ENCODE results near the gene PERP.

The PERP gene

GRCh38 chr6:138107078-138107751 is at the start of gene PERP:
Gene PERP, minus strand, starts transcription at chr6:138107419. Its CDS starts 79 bp downstream, at chr6:138107340.
- peak within 1 kb of the TSS; percentile 94 for H3K27ac ChIP-seq
- TF ChIP-seq ZFX (IDR thresholded peaks at IDR 0.05; ENCODE audit: borderline replicate concordance) (no peak), CTCF (IDR thresholded peaks at IDR 0.05) (peak; percentile 13; the same call in 1 of the 2 replicates)

GRCh38 chr6:138155443-138155842 is 48.2 kb upstream of the PERP start:
- no peak for TF ChIP-seq ZFX (IDR thresholded peaks at IDR 0.05; ENCODE audit: borderline replicate concordance)
- no peak for TF ChIP-seq CTCF (IDR thresholded peaks at IDR 0.05)
- H3K27ac ChIP-seq: no peak overlapping the region

- H3K27ac ChIP-seq: no peak overlapping the region
Measured at GRCh38 chr6:138146544-138146943, 39.3 kb upstream of the PERP start.

GRCh38 chr6:138145402-138145801 is 38.2 kb upstream of the PERP start:
- no peak for TF ChIP-seq CTCF (IDR thresholded peaks at IDR 0.05)
- TF ChIP-seq ZFX (IDR thresholded peaks at IDR 0.05; ENCODE audit: borderline replicate concordance): no peak
- no peak overlapping the region for H3K27ac ChIP-seq

More at GRCh38 chr6:138146544-138146943, 39.3 kb upstream of the PERP start:
- no peak for TF ChIP-seq ZFX (IDR thresholded peaks at IDR 0.05; ENCODE audit: borderline replicate concordance)
- TF ChIP-seq CTCF (IDR thresholded peaks at IDR 0.05): no peak

- H3K27ac ChIP-seq: no peak overlapping the region
- TF ChIP-seq CTCF (IDR thresholded peaks at IDR 0.05) (no peak), ZFX (IDR thresholded peaks at IDR 0.05; ENCODE audit: borderline replicate concordance) (no peak)
Measured at GRCh38 chr6:138142806-138143205, 35.6 kb upstream of the PERP start.

- no peak for TF ChIP-seq CTCF (IDR thresholded peaks at IDR 0.05)
- TF ChIP-seq ZFX (IDR thresholded peaks at IDR 0.05; ENCODE audit: borderline replicate concordance): no peak
- no peak overlapping the region for H3K27ac ChIP-seq
Measured at GRCh38 chr6:138129190-138129589, 22.0 kb upstream of the PERP start.

- H3K27ac ChIP-seq: no peak overlapping the region
- TF ChIP-seq CTCF (IDR thresholded peaks at IDR 0.05) (no peak), ZFX (IDR thresholded peaks at IDR 0.05; ENCODE audit: borderline replicate concordance) (no peak)
Measured at GRCh38 chr6:138128096-138128495, 20.9 kb upstream of the PERP start.
